ENCODE results near the gene IHH. TPM values are rescaled to one million over a fixed set of nuclear protein-coding genes. Genes with fewer than 3 reads are reported as not detected.

IHH gene
- total and polyA plus RNA-seq, 5 donors from 2014 or later = not detected

DNA sequence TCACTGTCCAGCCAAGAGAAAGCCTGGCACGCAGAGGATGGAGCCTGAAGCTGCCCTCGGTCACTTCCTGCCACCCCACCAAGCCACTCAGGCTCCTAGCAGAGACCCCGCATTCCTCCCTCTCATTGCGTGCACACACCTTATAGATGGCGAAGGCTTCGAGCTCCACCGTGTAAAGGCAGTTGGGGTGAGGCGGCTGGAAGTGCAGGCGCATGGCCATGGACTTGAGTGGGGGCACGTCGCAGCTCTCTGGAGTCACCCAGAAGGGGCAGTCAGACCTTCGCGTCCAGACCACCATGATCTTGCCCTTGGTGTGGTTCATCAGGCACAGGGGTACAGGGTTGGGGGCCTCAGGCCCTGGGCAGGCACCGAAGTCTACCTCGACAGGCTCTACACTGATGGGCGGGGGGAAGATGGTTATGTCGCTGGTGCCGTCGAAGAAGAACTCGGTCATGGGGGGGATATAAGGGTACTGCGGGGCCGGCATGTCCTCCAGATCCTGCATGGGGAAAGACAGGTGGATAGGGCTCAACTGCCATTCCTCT lies 33.1 kb downstream of the IHH start:
- peaks cover 3% of the 10 kb centered on the region for H3K27me3 ChIP-seq (ENCODE audit: control insufficient read depth, insufficient read depth, low read length)
- no peaks in the 10 kb centered on the region for H3K36me3 ChIP-seq (ENCODE audit: control insufficient read depth, insufficient read depth, low read length)
- no peak overlapping the region for H3K4me3 ChIP-seq (ENCODE audit: low read depth, low read length)
- DNase-seq (no peak), ATAC-seq (ENCODE audit: low read depth in 2 of 2) (no peak)
- peaks cover 16% of the 10 kb centered on the region for H3K27me3 Mint-ChIP-seq
- peaks cover 0 to 3% (median 0%) of the 10 kb centered on the region in 4 donors for H3K4me1 Mint-ChIP-seq
- H3K36me3 Mint-ChIP-seq = no peaks in the 10 kb centered on the region
- H3K9me3 ChIP-seq (ENCODE audit: control insufficient read depth in 2 of 2, low read length in 2 of 2) = no peaks in the 10 kb centered on the region
- H3K4me1 ChIP-seq (ENCODE audit: control insufficient read depth, insufficient read depth, low read length, poor library complexity, severe bottlenecking) = no peaks in the 10 kb centered on the region
- no peak overlapping the region for H3K27ac Mint-ChIP-seq
- H3K9me3 Mint-ChIP-seq = no peaks in the 10 kb centered on the region
- H3K27ac ChIP-seq (ENCODE audit: insufficient read depth, low read length, poor library complexity, severe bottlenecking) = no peak overlapping the region
- no peak overlapping the region for H3K4me3 Mint-ChIP-seq

- Histone ChIP-seq H3K27me3 (ENCODE audit: control insufficient read depth, insufficient read depth, low read length) (no peaks in the 10 kb centered on the region), H3K4me3 (ENCODE audit: low read depth, low read length) (no peak overlapping the region), H3K4me1 (ENCODE audit: control insufficient read depth, insufficient read depth, low read length, poor library complexity, severe bottlenecking) (no peaks in the 10 kb centered on the region), H3K9me3 (ENCODE audit: control insufficient read depth in 2 of 2, low read length in 2 of 2) (no peaks in the 10 kb centered on the region), H3K36me3 (ENCODE audit: control insufficient read depth, insufficient read depth, low read length) (no peaks in the 10 kb centered on the region), H3K27ac (ENCODE audit: insufficient read depth, low read length, poor library complexity, severe bottlenecking) (no peak overlapping the region)
- Mint-ChIP-seq H3K4me1 (peaks cover 0 to 3% (median 0%) of the 10 kb centered on the region in 4 donors), H3K4me3 (no peak overlapping the region), H3K27ac (no peak overlapping the region), H3K9me3 (no peaks in the 10 kb centered on the region), H3K36me3 (no peaks in the 10 kb centered on the region), H3K27me3 (peaks cover 15% of the 10 kb centered on the region)
- no peak for ATAC-seq (ENCODE audit: low read depth in 2 of 2)
- DNase-seq = no peak
Measured at GRCh38 chr2:219026946-219027345, 33.8 kb downstream of the IHH start.

DNA sequence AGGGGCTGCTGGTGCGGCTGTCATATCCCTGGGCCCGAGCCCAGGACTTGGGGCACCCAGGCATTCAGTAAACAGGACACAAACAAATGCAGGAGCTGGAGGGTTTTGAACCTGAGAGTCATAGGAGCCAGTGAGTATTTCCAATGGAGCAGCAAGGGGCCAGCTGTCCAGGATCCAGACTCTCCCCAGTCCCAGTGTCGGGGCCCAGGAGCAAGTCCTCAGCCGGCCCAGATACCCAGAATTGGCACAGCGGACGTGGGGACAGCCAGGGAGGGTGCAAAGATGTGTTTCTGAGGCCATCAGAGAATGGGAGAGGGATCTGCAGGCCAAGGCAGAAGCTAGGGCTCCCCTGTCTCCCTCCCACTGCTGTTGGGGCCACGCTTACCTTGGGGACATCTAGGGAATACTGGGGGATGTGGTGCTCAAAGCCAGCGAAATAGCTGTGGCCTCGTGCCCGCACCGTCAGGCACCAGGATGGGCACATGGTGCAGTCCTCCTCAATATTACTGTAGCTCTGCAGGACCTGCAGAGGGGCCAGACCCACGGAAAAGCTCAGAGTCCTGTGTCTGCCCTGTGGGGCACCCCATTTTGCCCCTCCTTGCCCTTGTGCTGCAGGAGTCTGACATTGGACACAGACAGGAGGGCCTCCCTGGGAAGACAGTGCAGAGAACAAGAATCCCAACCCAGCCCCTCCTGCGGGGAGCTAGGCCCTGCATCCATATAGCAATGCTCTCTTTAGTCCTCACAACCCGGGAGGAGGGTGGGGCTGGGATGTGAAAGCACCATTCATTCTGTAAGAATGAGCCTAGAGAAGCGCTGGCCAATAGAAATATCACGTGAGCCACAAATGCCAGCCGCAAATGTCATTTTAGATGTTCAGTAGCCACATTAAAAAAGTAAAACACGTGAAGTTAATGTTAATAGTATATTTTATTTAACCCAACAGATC lies 34.8 kb downstream of the IHH start:
- Histone ChIP-seq H3K9me3 (ENCODE audit: control insufficient read depth in 2 of 2, low read length in 2 of 2) (no peaks in the 10 kb centered on the region), H3K4me1 (ENCODE audit: control insufficient read depth, insufficient read depth, low read length, poor library complexity, severe bottlenecking) (no peaks in the 10 kb centered on the region), H3K27ac (ENCODE audit: insufficient read depth, low read length, poor library complexity, severe bottlenecking) (no peak overlapping the region), H3K36me3 (ENCODE audit: control insufficient read depth, insufficient read depth, low read length) (no peaks in the 10 kb centered on the region), H3K4me3 (ENCODE audit: low read depth, low read length) (no peak overlapping the region), H3K27me3 (ENCODE audit: control insufficient read depth, insufficient read depth, low read length) (no peaks in the 10 kb centered on the region)
- H3K36me3 Mint-ChIP-seq = no peaks in the 10 kb centered on the region
- H3K4me1 Mint-ChIP-seq = peaks cover 0 to 3% (median 0%) of the 10 kb centered on the region in 4 donors
- H3K27me3 Mint-ChIP-seq = peaks cover 15% of the 10 kb centered on the region
- DNase-seq = no peak
- ATAC-seq (ENCODE audit: low read depth in 2 of 2) = no peak
- H3K27ac Mint-ChIP-seq = no peak overlapping the region
- H3K4me3 Mint-ChIP-seq = no peak overlapping the region
- H3K9me3 Mint-ChIP-seq = no peaks in the 10 kb centered on the region

GRCh38 chr2:219024059-219024458 lies 36.7 kb downstream of the IHH start:
- Mint-ChIP-seq H3K27me3 (peaks cover 14% of the 10 kb centered on the region), H3K4me3 (no peak overlapping the region), H3K9me3 (no peaks in the 10 kb centered on the region), H3K27ac (no peak overlapping the region), H3K4me1 (no peaks in the 10 kb centered on the region), H3K36me3 (no peaks in the 10 kb centered on the region)
- Histone ChIP-seq H3K4me1 (ENCODE audit: control insufficient read depth, insufficient read depth, low read length, poor library complexity, severe bottlenecking) (no peaks in the 10 kb centered on the region), H3K27me3 (ENCODE audit: control insufficient read depth, insufficient read depth, low read length) (no peaks in the 10 kb centered on the region), H3K27ac (ENCODE audit: insufficient read depth, low read length, poor library complexity, severe bottlenecking) (no peak overlapping the region), H3K4me3 (ENCODE audit: low read depth, low read length) (no peak overlapping the region), H3K36me3 (ENCODE audit: control insufficient read depth, insufficient read depth, low read length) (no peaks in the 10 kb centered on the region), H3K9me3 (ENCODE audit: control insufficient read depth in 2 of 2, low read length in 2 of 2) (no peaks in the 10 kb centered on the region)
- ATAC-seq (ENCODE audit: low read depth in 2 of 2) = no peak
- DNase-seq = no peak

- peaks cover 14% of the 10 kb centered on the region for H3K27me3 Mint-ChIP-seq
- no peaks in the 10 kb centered on the region for H3K36me3 Mint-ChIP-seq
- no peak for ATAC-seq (ENCODE audit: low read depth in 2 of 2)
- H3K4me3 ChIP-seq (ENCODE audit: low read depth, low read length) = no peak overlapping the region
- H3K27me3 ChIP-seq (ENCODE audit: control insufficient read depth, insufficient read depth, low read length) = no peaks in the 10 kb centered on the region
- H3K4me3 Mint-ChIP-seq = no peak overlapping the region
- no peak overlapping the region for H3K27ac Mint-ChIP-seq
- H3K27ac ChIP-seq (ENCODE audit: insufficient read depth, low read length, poor library complexity, severe bottlenecking) = no peak overlapping the region
- no peaks in the 10 kb centered on the region for H3K36me3 ChIP-seq (ENCODE audit: control insufficient read depth, insufficient read depth, low read length)
- H3K9me3 ChIP-seq (ENCODE audit: control insufficient read depth in 2 of 2, low read length in 2 of 2) = no peaks in the 10 kb centered on the region
- no peak for DNase-seq
- H3K4me1 ChIP-seq (ENCODE audit: control insufficient read depth, insufficient read depth, low read length, poor library complexity, severe bottlenecking) = no peaks in the 10 kb centered on the region
- H3K4me1 Mint-ChIP-seq = no peaks in the 10 kb centered on the region
- H3K9me3 Mint-ChIP-seq = no peaks in the 10 kb centered on the region
Measured at GRCh38 chr2:219023045-219023605, 37.6 kb downstream of the IHH start.

GRCh38 chr2:219022616-219023015 lies 38.1 kb downstream of the IHH start:
- ATAC-seq (ENCODE audit: low read depth in 2 of 2) (no peak), DNase-seq (no peak)
- Mint-ChIP-seq H3K9me3 (no peaks in the 10 kb centered on the region), H3K36me3 (no peaks in the 10 kb centered on the region), H3K4me3 (no peak overlapping the region), H3K4me1 (no peaks in the 10 kb centered on the region), H3K27me3 (peaks cover 14% of the 10 kb centered on the region), H3K27ac (no peak overlapping the region)
- Histone ChIP-seq H3K4me1 (ENCODE audit: control insufficient read depth, insufficient read depth, low read length, poor library complexity, severe bottlenecking) (no peaks in the 10 kb centered on the region), H3K36me3 (ENCODE audit: control insufficient read depth, insufficient read depth, low read length) (no peaks in the 10 kb centered on the region), H3K27me3 (ENCODE audit: control insufficient read depth, insufficient read depth, low read length) (no peaks in the 10 kb centered on the region), H3K27ac (ENCODE audit: insufficient read depth, low read length, poor library complexity, severe bottlenecking) (no peak overlapping the region), H3K9me3 (ENCODE audit: control insufficient read depth in 2 of 2, low read length in 2 of 2) (no peaks in the 10 kb centered on the region), H3K4me3 (ENCODE audit: low read depth, low read length) (no peak overlapping the region)

DNA sequence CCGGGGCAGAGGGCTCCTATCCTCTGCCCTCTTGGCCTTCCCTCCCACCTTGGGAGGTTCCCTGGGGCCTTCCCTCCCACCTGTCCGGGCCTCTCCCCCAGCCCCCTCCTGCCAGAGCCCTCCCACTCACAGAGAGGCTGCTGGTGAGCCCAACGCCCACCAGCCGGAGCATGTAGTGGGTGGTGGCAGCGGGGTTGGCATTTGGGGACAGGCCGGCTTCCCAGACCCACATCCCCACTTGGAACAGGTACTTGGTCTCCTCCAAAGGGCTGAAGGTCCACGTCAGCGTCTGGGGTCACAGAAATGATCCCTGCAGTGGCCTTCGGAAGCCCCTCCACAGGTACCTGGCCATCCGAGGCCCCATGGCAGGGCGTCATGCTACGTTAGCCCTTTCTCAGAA lies 38.7 kb downstream of the IHH start:
- Histone ChIP-seq H3K36me3 (ENCODE audit: control insufficient read depth, insufficient read depth, low read length) (no peaks in the 10 kb centered on the region), H3K4me3 (ENCODE audit: low read depth, low read length) (no peak overlapping the region), H3K27ac (ENCODE audit: insufficient read depth, low read length, poor library complexity, severe bottlenecking) (no peak overlapping the region), H3K27me3 (ENCODE audit: control insufficient read depth, insufficient read depth, low read length) (no peaks in the 10 kb centered on the region), H3K4me1 (ENCODE audit: control insufficient read depth, insufficient read depth, low read length, poor library complexity, severe bottlenecking) (no peaks in the 10 kb centered on the region), H3K9me3 (ENCODE audit: control insufficient read depth in 2 of 2, low read length in 2 of 2) (no peaks in the 10 kb centered on the region)
- no peaks in the 10 kb centered on the region for H3K9me3 Mint-ChIP-seq
- ATAC-seq (ENCODE audit: low read depth in 2 of 2) = no peak
- no peaks in the 10 kb centered on the region for H3K36me3 Mint-ChIP-seq
- peaks cover 14% of the 10 kb centered on the region for H3K27me3 Mint-ChIP-seq
- H3K4me1 Mint-ChIP-seq = no peaks in the 10 kb centered on the region
- no peak overlapping the region for H3K27ac Mint-ChIP-seq
- H3K4me3 Mint-ChIP-seq = no peak overlapping the region
- no peak for DNase-seq

Measured in CD4-positive, CD25-positive, alpha-beta regulatory T cell (primary cell).